Upper lobe of left lung (tissue), 6 donors: ENCODE results near the gene ZFHX3. TPM values are rescaled to one million over a fixed set of nuclear protein-coding genes. Genes with fewer than 3 reads are reported as not detected.

Experiments used
- ATAC-seq, 2 donors: fragments of 200-7000 bp; cut with Tn5 transposase; one replicate each; pipeline ENCODE4 v1.9.1; 2022; ENCODE audit warnings: mild to moderate bottlenecking in 2 of 2, moderate library complexity in 2 of 2; ENCODE audit not compliant: low FRiP score in 2 of 2
- DNase-seq, 2 donors: peaks; one replicate each; pipeline ENCODE4 v3.0.0-alpha.2; 2019 to 2020
- H3K27ac ChIP-seq, 4 donors: fragments of 200-600 bp; sonication (generic); one replicate each; pipeline ENCODE4 v1.5.1; 2016 to 2019
- H3K27me3 ChIP-seq, 4 donors: fragments of 200-600 bp; sonication (generic); one replicate each; pipeline ENCODE4 v1.5.1; 2017 to 2019
- H3K36me3 ChIP-seq, 4 donors: fragments of 200-600 bp; sonication (generic); one replicate each; pipeline ENCODE4 v1.5.1; 2016 to 2019
- H3K4me1 ChIP-seq, 4 donors: fragments of 200-600 bp; sonication (generic); one replicate each; pipeline ENCODE4 v1.5.1; 2018 to 2019
- H3K4me3 ChIP-seq, 4 donors: fragments of 200-600 bp; sonication (generic); one replicate each; pipeline ENCODE4 v1.5.1; 2017 to 2019; ENCODE audit warnings: mild to moderate bottlenecking in 2 of 4, moderate library complexity in 1 of 4
- H3K9me3 ChIP-seq, 4 donors: fragments of 200-600 bp; sonication (generic); one replicate each; pipeline ENCODE4 v1.5.1; 2018 to 2019
- CTCF ChIP-seq, 6 experiments: fragments of 450-650 bp in 4 of 6; fragments of 200-600 bp in 2 of 6; sonication (generic) in 2 of 6; IDR thresholded peaks; one replicate each; pipeline ENCODE4 v1.5.1; 2016 to 2019; ENCODE audit warnings: antibody characterized with exemption in 6 of 6
- EP300 ChIP-seq, 4 donors: sonication (generic); formaldehyde crosslinking; IDR thresholded peaks; one replicate each; pipeline ENCODE4 v1.5.1; 2017; ENCODE audit warnings: antibody characterized with exemption in 4 of 4, control low read depth in 2 of 4
- POLR2A ChIP-seq, 4 donors: fragments of 450-650 bp; IDR thresholded peaks; one replicate each; pipeline ENCODE4 v1.5.1; 2016 to 2017; ENCODE audit warnings: antibody characterized with exemption in 4 of 4, mild to moderate bottlenecking in 2 of 4
- POLR2AphosphoS5 ChIP-seq, 2 donors: sonication (generic); formaldehyde crosslinking; IDR thresholded peaks; one replicate each; pipeline ENCODE4 v1.5.1; 2017; ENCODE audit warnings: antibody characterized with exemption in 2 of 2
- WGBS, 2 donors: methylation state at CpG; one replicate each; pipeline ENCODE4 v1.1.5; 2017 to 2018; 5-methylcytosine and 5-hydroxymethylcytosine counted together
- total RNA-seq, 6 donors: library from RNA; depleted of rRNA in 4 of 6; stranded (reverse); fragments of >200 nt in 4 of 6; gene quantifications; one replicate each; pipeline versions ENCODE4 v1.1.0 to v1.2.1, GENCODE V29; 2016 to 2021
- donor health status: DM: no; HTN: no; CAD: no; lungs with moderate emphysema.
- donor health status: DM: no; HTN: yes; CAD: no; lungs with severe emphysema.

ZFHX3 gene
- total RNA-seq, 6 donors from 2014 or later = 22.4 to 40.3 (median 27.0) TPM

- Histone ChIP-seq H3K9me3 (no peaks in the 10 kb centered on the region), H3K27ac (no peak overlapping the region), H3K4me3 (no peak overlapping the region), H3K36me3 (peaks cover 0 to 60% (median 38%) of the 10 kb centered on the region in 4 donors), H3K4me1 (peaks cover 0 to 5% (median under 1%) of the 10 kb centered on the region in 4 donors), H3K27me3 (no peaks in the 10 kb centered on the region)
- 89 to 95% methylated on average over 13 of the region's 13 CpGs for WGBS, 2 donors
- no peak for DNase-seq
- TF ChIP-seq POLR2AphosphoS5 (IDR thresholded peaks at IDR 0.05) (no peak), CTCF (IDR thresholded peaks at IDR 0.05) (no peak), POLR2A (IDR thresholded peaks at IDR 0.05) (no peak), EP300 (IDR thresholded peaks at IDR 0.05) (no peak)
- no peak for ATAC-seq
Measured at GRCh38 chr16:72794319-72794718, 253.6 kb downstream of the ZFHX3 start.

GRCh38 chr16:72793716-72794115 lies 254.2 kb downstream of the ZFHX3 start:
- DNase-seq = no peak
- no peak for TF ChIP-seq CTCF (IDR thresholded peaks at IDR 0.05)
- TF ChIP-seq POLR2AphosphoS5 (IDR thresholded peaks at IDR 0.05) = no peak
- no peak for TF ChIP-seq EP300 (IDR thresholded peaks at IDR 0.05)
- TF ChIP-seq POLR2A (IDR thresholded peaks at IDR 0.05) = no peak
- H3K4me3 ChIP-seq = no peak overlapping the region
- H3K36me3 ChIP-seq = peaks cover 0 to 54% (median 37%) of the 10 kb centered on the region in 4 donors
- no peak for ATAC-seq
- WGBS, 2 donors = 95 to 97% methylated on average over 12 of the region's 12 CpGs
- H3K27me3 ChIP-seq = no peaks in the 10 kb centered on the region
- no peaks in the 10 kb centered on the region for H3K9me3 ChIP-seq
- no peak overlapping the region for H3K27ac ChIP-seq
- peaks cover 0 to 11% (median 2%) of the 10 kb centered on the region in 4 donors for H3K4me1 ChIP-seq

GRCh38 chr16:72793017-72793416 lies 254.9 kb downstream of the ZFHX3 start:
- Histone ChIP-seq H3K9me3 (no peaks in the 10 kb centered on the region), H3K27me3 (no peaks in the 10 kb centered on the region), H3K27ac (no peak overlapping the region), H3K4me3 (no peak overlapping the region), H3K4me1 (peaks cover 3 to 15% (median 4%) of the 10 kb centered on the region in 4 donors), H3K36me3 (peaks cover 0 to 47% (median 35%) of the 10 kb centered on the region in 4 donors)
- no peak for ATAC-seq
- no peak for TF ChIP-seq CTCF (IDR thresholded peaks at IDR 0.05)
- TF ChIP-seq EP300 (IDR thresholded peaks at IDR 0.05) = no peak
- no peak for TF ChIP-seq POLR2A (IDR thresholded peaks at IDR 0.05)
- 92 to 94% methylated on average over 3 to 5 of the region's 5 CpGs for WGBS, 2 donors
- DNase-seq = no peak

- no peak for DNase-seq
- H3K36me3 ChIP-seq = peaks cover 0 to 35% (median 24%) of the 10 kb centered on the region in 4 donors
- ATAC-seq = no peak
- no peaks in the 10 kb centered on the region for H3K9me3 ChIP-seq
- no peaks in the 10 kb centered on the region for H3K27me3 ChIP-seq
- no peak overlapping the region for H3K27ac ChIP-seq
- H3K4me3 ChIP-seq = no peak overlapping the region
- TF ChIP-seq POLR2AphosphoS5 (IDR thresholded peaks at IDR 0.05) (no peak), CTCF (IDR thresholded peaks at IDR 0.05) (no peak), EP300 (IDR thresholded peaks at IDR 0.05) (no peak), POLR2A (IDR thresholded peaks at IDR 0.05) (no peak)
- peaks cover 6 to 17% (median 11%) of the 10 kb centered on the region in 4 donors for H3K4me1 ChIP-seq
Measured at GRCh38 chr16:72791786-72792185, 256.1 kb downstream of the ZFHX3 start.

- no peak overlapping the region for H3K27ac ChIP-seq
- peaks cover 0 to 22% (median 12%) of the 10 kb centered on the region in 4 donors for H3K36me3 ChIP-seq
- 97 to 99% methylated on average over 5 of the region's 5 CpGs for WGBS, 2 donors
- no peaks in the 10 kb centered on the region for H3K27me3 ChIP-seq
- no peaks in the 10 kb centered on the region for H3K9me3 ChIP-seq
- H3K4me3 ChIP-seq = no peak overlapping the region
- no peak for TF ChIP-seq EP300 (IDR thresholded peaks at IDR 0.05)
- TF ChIP-seq POLR2AphosphoS5 (IDR thresholded peaks at IDR 0.05) = no peak
- DNase-seq = no peak
- H3K4me1 ChIP-seq = peaks cover 7 to 17% (median 12%) of the 10 kb centered on the region in 4 donors
- no peak for ATAC-seq
Measured at GRCh38 chr16:72789921-72790320, 258.0 kb downstream of the ZFHX3 start.
